H9 (cell line): Measurements from ENCODE around the gene TMEM97. TPM values are rescaled to one million over a fixed set of nuclear protein-coding genes. Genes with fewer than 3 reads are reported as not detected.

Experiments used
- DNase-seq: peaks from one replicate; pipeline ENCODE4 v3.0.0-alpha.2; 2017
- H2AFZ ChIP-seq: one replicate; pipeline ENCODE4 v1.6.1; 2013; ENCODE audit warnings: mild to moderate bottlenecking, low read length, control low read depth, moderate library complexity
- H2AK5ac ChIP-seq: 2 replicates; pipeline ENCODE4 v1.6.1; 2013; ENCODE audit warnings: low read length, control low read depth, mixed read lengths; ENCODE audit not compliant: insufficient read length
- H2BK120ac ChIP-seq: one replicate; pipeline ENCODE4 v1.6.1; 2013; ENCODE audit warnings: low read depth, mild to moderate bottlenecking, low read length, control low read depth, inconsistent platforms; ENCODE audit not compliant: poor library complexity, severe bottlenecking
- H2BK12ac ChIP-seq: 2 replicates; pipeline ENCODE4 v1.6.1; 2013; ENCODE audit warnings: low read length, control low read depth, mixed read lengths, low read depth; ENCODE audit not compliant: insufficient read length
- H2BK15ac ChIP-seq: 2 replicates; pipeline ENCODE4 v1.6.1; 2013; ENCODE audit warnings: low read depth, low read length, control low read depth
- H2BK20ac ChIP-seq: one replicate; pipeline ENCODE4 v1.6.1; 2013; ENCODE audit warnings: low read depth, mild to moderate bottlenecking, low read length, control low read depth, inconsistent platforms; ENCODE audit not compliant: poor library complexity, severe bottlenecking
- H2BK5ac ChIP-seq: 2 replicates; pipeline ENCODE4 v1.6.1; 2013; ENCODE audit warnings: low read length, control low read depth, mixed read lengths; ENCODE audit not compliant: insufficient read length
- H3K14ac ChIP-seq: 2 replicates; pipeline ENCODE4 v1.6.1; 2013; ENCODE audit warnings: low read length, control low read depth; ENCODE audit not compliant: insufficient read depth
- H3K18ac ChIP-seq: 2 replicates; pipeline ENCODE4 v1.6.1; 2013; ENCODE audit warnings: low read depth, mild to moderate bottlenecking, mixed read lengths, low read length, control low read depth; ENCODE audit not compliant: insufficient read length
- H3K23ac ChIP-seq: 2 replicates; pipeline ENCODE4 v1.6.1; 2013; ENCODE audit warnings: low read length, control low read depth, mixed read lengths, low read depth; ENCODE audit not compliant: insufficient read length
- H3K23me2 ChIP-seq: 2 replicates; pipeline ENCODE4 v1.6.1; 2013; ENCODE audit warnings: low read depth, mild to moderate bottlenecking, mixed read lengths, low read length, control low read depth; ENCODE audit not compliant: insufficient read length, poor library complexity, severe bottlenecking
- H3K27ac ChIP-seq: 2 replicates; pipeline ENCODE4 v1.5.1; 2013; ENCODE audit warnings: low read length, control low read depth, mixed read lengths, low read depth; ENCODE audit not compliant: insufficient read length
- H3K27me3 ChIP-seq: 2 replicates; pipeline ENCODE4 v1.6.1; 2013; ENCODE audit warnings: low read length, control low read depth, inconsistent platforms; ENCODE audit not compliant: insufficient read depth
- H3K4ac ChIP-seq: 2 replicates; pipeline ENCODE4 v1.6.1; 2013; ENCODE audit warnings: low read depth, mild to moderate bottlenecking, control low read depth, inconsistent platforms, low read length, moderate library complexity
- H3K4me1 ChIP-seq: 2 replicates; pipeline ENCODE4 v1.6.1; 2013; ENCODE audit warnings: low read length, control low read depth, inconsistent platforms; ENCODE audit not compliant: insufficient read depth
- H3K4me2 ChIP-seq: 2 replicates; pipeline ENCODE4 v1.6.1; 2013; ENCODE audit warnings: low read length, control low read depth, mixed read lengths; ENCODE audit not compliant: insufficient read length, insufficient read depth
- H3K56ac ChIP-seq: 2 replicates; pipeline ENCODE4 v1.6.1; 2013; ENCODE audit warnings: low read depth, mild to moderate bottlenecking, mixed read lengths, low read length, control low read depth; ENCODE audit not compliant: insufficient read length
- H3K79me1 ChIP-seq: 2 replicates; pipeline ENCODE4 v1.6.1; 2013; ENCODE audit warnings: low read depth, mild to moderate bottlenecking, moderate library complexity, low read length, control low read depth, inconsistent platforms; ENCODE audit not compliant: insufficient read depth, poor library complexity, severe bottlenecking
- H3K79me2 ChIP-seq: 2 replicates; pipeline ENCODE4 v1.6.1; 2013; ENCODE audit warnings: low read length, control low read depth, inconsistent platforms; ENCODE audit not compliant: insufficient read depth
- H3K9ac ChIP-seq: 2 replicates; pipeline ENCODE4 v1.6.1; 2013; ENCODE audit warnings: low read length, control low read depth, mixed read lengths; ENCODE audit not compliant: insufficient read length; ENCODE audit errors: extremely low read depth
- H3K9me3 ChIP-seq: one replicate; pipeline ENCODE4 v1.6.1; 2013; ENCODE audit warnings: low read depth, low read length, inconsistent platforms; ENCODE audit not compliant: control insufficient read depth
- H3T11ph ChIP-seq: one replicate; pipeline ENCODE4 v1.6.1; 2013; ENCODE audit warnings: mild to moderate bottlenecking, low read length, control low read depth, inconsistent platforms
- H4K20me1 ChIP-seq: one replicate; pipeline ENCODE4 v1.6.1; 2013; ENCODE audit not compliant: control insufficient read depth, insufficient read length, insufficient read depth
- H4K5ac ChIP-seq: 2 replicates; pipeline ENCODE4 v1.6.1; 2013; ENCODE audit warnings: low read depth, mild to moderate bottlenecking, mixed read lengths, low read length, control low read depth; ENCODE audit not compliant: insufficient read length
- H4K8ac ChIP-seq: replicated peaks from 2 replicates; pipeline ENCODE4 v1.6.1; 2013; ENCODE audit warnings: low read length, control low read depth, mixed read lengths, low read depth; ENCODE audit not compliant: insufficient read length
- H4K91ac ChIP-seq: 2 replicates; pipeline ENCODE4 v1.6.1; 2013; ENCODE audit warnings: low read depth, mild to moderate bottlenecking, moderate library complexity, mixed read lengths, low read length, control low read depth; ENCODE audit not compliant: insufficient read length
- H3K27ac Mint-ChIP-seq, 3 experiments: 2 replicates in 2 of 3; 3 replicates in 1 of 3; pipeline ENCODE4 v1.8.0; 2020 to 2021; ENCODE audit warnings: mixed read lengths in 3 of 3, mild to moderate bottlenecking in 1 of 3, moderate library complexity in 1 of 3
- H3K27me3 Mint-ChIP-seq: 2 replicates; pipeline ENCODE4 v1.8.0; 2021; ENCODE audit warnings: low read depth, mild to moderate bottlenecking, moderate library complexity, mixed read lengths
- H3K36me3 Mint-ChIP-seq, 3 experiments: 2 replicates in 2 of 3; 3 replicates in 1 of 3; pipeline ENCODE4 v1.8.0; 2020 to 2021; ENCODE audit warnings: low read depth in 3 of 3, mixed read lengths in 3 of 3; ENCODE audit not compliant: insufficient read depth in 1 of 3
- H3K4me1 Mint-ChIP-seq, 2 experiments: 2 replicates each; pipeline ENCODE4 v1.8.0; 2020; ENCODE audit warnings: mixed read lengths in 2 of 2
- H3K4me3 Mint-ChIP-seq, 2 experiments: 2 replicates in 1 of 2; 3 replicates in 1 of 2; pipeline ENCODE4 v1.8.0; 2020 to 2021; ENCODE audit warnings: mild to moderate bottlenecking in 2 of 2, mixed read lengths in 2 of 2, moderate library complexity in 1 of 2
- H3K9me3 Mint-ChIP-seq, 2 experiments: 2 replicates in 1 of 2; 3 replicates in 1 of 2; pipeline ENCODE4 v1.8.0; 2020; ENCODE audit warnings: mild to moderate bottlenecking in 2 of 2, mixed read lengths in 2 of 2, moderate library complexity in 1 of 2
- WGBS: extraction: QIAGEN DNeasy Blood & Tissue Kit; methylation state at CpG from one replicate; pipeline ENCODE4 v1.1.7; 2013; ENCODE audit warnings: missing lambda C conversion rate, low lambda C conversion rate, mixed read lengths; ENCODE audit not compliant: insufficient read length; ENCODE audit errors: extremely low coverage; 5-methylcytosine and 5-hydroxymethylcytosine counted together
- total RNA-seq: library from RNA; stranded (reverse); gene quantifications from 2 replicates; pipeline ENCODE4 v1.2.1, GENCODE V29; 2021
- TF ChIP-seq, protein P1 (sequence below): fragments of 200-600 bp; sonication (generic); conservative IDR thresholded peaks from 3 replicates; pipeline ENCODE4 v1.8.0; 2021; ENCODE audit warnings: antibody characterized with exemption, mild to moderate bottlenecking

TMEM97 gene
- total RNA-seq, 1 experiment from 2014 or later = 116 TPM

DNA sequence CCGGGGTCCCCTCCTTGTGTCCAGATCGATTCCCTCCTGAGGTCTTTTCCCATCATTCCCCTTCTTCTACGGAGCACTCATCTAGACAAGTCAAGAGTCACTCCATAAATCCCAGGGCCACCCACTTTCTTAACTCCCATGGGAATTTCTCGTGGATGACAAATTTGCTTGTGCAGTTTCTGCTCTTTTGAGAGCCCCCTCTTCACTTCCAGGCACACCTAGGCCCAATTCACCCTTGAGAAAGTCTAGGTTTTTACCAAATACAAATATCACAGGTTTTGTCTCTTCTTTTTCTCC lies 38.8 kb downstream of the TMEM97 start:
- H3K79me2 ChIP-seq = no peaks in the 10 kb centered on the region
- peaks cover 5% of the 10 kb centered on the region for H3K79me1 ChIP-seq
- H3K14ac ChIP-seq = 0 out of 2 replicates have a peak overlapping the region, but pooled peaks have one; percentile 37
- H3K9me3 ChIP-seq = no peaks in the 10 kb centered on the region
- H3K23ac ChIP-seq = no peak overlapping the region
- no peaks in the 10 kb centered on the region for H3K4me1 ChIP-seq
- H3K9ac ChIP-seq = peak overlapping the region; percentile 53
- no peak overlapping the region for H4K5ac ChIP-seq
- H3K9me3 Mint-ChIP-seq = no peaks in the 10 kb centered on the region; a peak in 1 of 5 replicates
- H3K27ac Mint-ChIP-seq = peak overlapping the region; percentile 92 to 99 (median 96)
- H2AFZ ChIP-seq = no peak overlapping the region
- H3K23me2 ChIP-seq = peaks cover 6% of the 10 kb centered on the region
- no peak overlapping the region for H3K56ac ChIP-seq
- H4K20me1 ChIP-seq = no peaks in the 10 kb centered on the region
- no peak for DNase-seq
- no peak overlapping the region for H3K4ac ChIP-seq
- TF ChIP-seq, protein P1, sequence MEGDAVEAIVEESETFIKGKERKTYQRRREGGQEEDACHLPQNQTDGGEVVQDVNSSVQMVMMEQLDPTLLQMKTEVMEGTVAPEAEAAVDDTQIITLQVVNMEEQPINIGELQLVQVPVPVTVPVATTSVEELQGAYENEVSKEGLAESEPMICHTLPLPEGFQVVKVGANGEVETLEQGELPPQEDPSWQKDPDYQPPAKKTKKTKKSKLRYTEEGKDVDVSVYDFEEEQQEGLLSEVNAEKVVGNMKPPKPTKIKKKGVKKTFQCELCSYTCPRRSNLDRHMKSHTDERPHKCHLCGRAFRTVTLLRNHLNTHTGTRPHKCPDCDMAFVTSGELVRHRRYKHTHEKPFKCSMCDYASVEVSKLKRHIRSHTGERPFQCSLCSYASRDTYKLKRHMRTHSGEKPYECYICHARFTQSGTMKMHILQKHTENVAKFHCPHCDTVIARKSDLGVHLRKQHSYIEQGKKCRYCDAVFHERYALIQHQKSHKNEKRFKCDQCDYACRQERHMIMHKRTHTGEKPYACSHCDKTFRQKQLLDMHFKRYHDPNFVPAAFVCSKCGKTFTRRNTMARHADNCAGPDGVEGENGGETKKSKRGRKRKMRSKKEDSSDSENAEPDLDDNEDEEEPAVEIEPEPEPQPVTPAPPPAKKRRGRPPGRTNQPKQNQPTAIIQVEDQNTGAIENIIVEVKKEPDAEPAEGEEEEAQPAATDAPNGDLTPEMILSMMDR = no peak
- no peak overlapping the region for H3K27ac ChIP-seq
- peak overlapping the region; percentile 77 for H3K4me2 ChIP-seq
- H3T11ph ChIP-seq = no peak overlapping the region
- no peak overlapping the region for H2BK15ac ChIP-seq
- no peak overlapping the region for H2BK12ac ChIP-seq
- peak overlapping the region; percentile 90 for H3K4me3 Mint-ChIP-seq
- H2AK5ac ChIP-seq = no peak overlapping the region
- no peak overlapping the region for H2BK120ac ChIP-seq
- H3K4me1 Mint-ChIP-seq = peaks cover 14 to 15% of the 10 kb centered on the region in 2 experiments
- H3K27me3 ChIP-seq = no peaks in the 10 kb centered on the region
- H3K27me3 Mint-ChIP-seq = no peaks in the 10 kb centered on the region
- no peak overlapping the region for H2BK5ac ChIP-seq
- H2BK20ac ChIP-seq = no peak overlapping the region
- no peak overlapping the region for H3K18ac ChIP-seq
- H3K36me3 Mint-ChIP-seq = peaks cover 30 to 55% (median 48%) of the 10 kb centered on the region in 3 experiments; a peak in 6 of 7 replicates
- H4K91ac ChIP-seq = no peak overlapping the region
- no CpG with 5 or more reads among the region's 4 CpGs for WGBS
- H4K8ac ChIP-seq = no peak overlapping the region
